ENCODE data around the gene DPM3. TPM values are rescaled to one million over a fixed set of nuclear protein-coding genes. Genes with fewer than 3 reads are reported as not detected.
"Not testable (repeated sequence)": the region's sequence is repeated elsewhere in the genome, so short reads cannot be mapped to it uniquely, and the experiment has no call there.

Gene DPM3
- total RNA-seq, 1 experiment from 2014 or later: 83.7 TPM

DNA sequence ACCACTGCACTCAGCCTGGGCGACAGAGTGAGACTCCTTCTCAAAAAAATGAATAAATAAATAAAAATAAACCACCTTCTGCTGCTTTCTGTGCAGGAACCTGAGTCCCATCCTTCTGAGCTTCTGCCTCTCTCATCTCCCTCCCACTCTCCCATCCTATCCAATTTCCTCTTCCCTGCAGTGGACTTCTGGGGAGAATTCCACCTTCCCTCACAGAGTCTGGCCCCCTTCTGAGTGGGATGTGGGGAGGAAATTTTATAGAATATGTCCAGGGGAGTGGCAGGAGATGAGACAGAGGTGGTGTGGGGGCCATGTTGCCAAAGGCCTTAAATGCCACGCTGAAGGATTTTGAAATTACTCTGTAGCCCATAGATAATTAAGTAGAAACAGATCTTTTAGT, 18.0 kb downstream of the DPM3 start:
- no peak for DNase-seq
- no TSS peak for BruUV-seq (replicated peaks)
- TF ChIP-seq, protein P1, sequence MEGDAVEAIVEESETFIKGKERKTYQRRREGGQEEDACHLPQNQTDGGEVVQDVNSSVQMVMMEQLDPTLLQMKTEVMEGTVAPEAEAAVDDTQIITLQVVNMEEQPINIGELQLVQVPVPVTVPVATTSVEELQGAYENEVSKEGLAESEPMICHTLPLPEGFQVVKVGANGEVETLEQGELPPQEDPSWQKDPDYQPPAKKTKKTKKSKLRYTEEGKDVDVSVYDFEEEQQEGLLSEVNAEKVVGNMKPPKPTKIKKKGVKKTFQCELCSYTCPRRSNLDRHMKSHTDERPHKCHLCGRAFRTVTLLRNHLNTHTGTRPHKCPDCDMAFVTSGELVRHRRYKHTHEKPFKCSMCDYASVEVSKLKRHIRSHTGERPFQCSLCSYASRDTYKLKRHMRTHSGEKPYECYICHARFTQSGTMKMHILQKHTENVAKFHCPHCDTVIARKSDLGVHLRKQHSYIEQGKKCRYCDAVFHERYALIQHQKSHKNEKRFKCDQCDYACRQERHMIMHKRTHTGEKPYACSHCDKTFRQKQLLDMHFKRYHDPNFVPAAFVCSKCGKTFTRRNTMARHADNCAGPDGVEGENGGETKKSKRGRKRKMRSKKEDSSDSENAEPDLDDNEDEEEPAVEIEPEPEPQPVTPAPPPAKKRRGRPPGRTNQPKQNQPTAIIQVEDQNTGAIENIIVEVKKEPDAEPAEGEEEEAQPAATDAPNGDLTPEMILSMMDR (conservative IDR thresholded peaks at IDR 0.05): no peak
- TF ChIP-seq EZH2 (IDR thresholded peaks at IDR 0.05; ENCODE audit: low read depth): no peak
- Histone ChIP-seq H3K4me1 (replicated peaks; ENCODE audit: insufficient read depth) (peaks cover 39% of the 10 kb centered on the region), H3K9me2 (ENCODE audit: insufficient read depth) (no peaks in the 10 kb centered on the region), H3F3A (ENCODE audit: insufficient read depth, low read depth) (peaks cover 38% of the 10 kb centered on the region), H3K4me2 (no peak overlapping the region), H3K9me3 (ENCODE audit: insufficient read depth, low read depth) (no peaks in the 10 kb centered on the region), H3K27me3 (ENCODE audit: insufficient read depth, low read depth) (no peaks in the 10 kb centered on the region), H3K4me3 (no peak overlapping the region), H2AFZ (no peak overlapping the region), H3K27ac (no peak overlapping the region), H4K20me1 (ENCODE audit: insufficient read depth) (no peaks in the 10 kb centered on the region), H3K36me3 (ENCODE audit: low read depth) (no peaks in the 10 kb centered on the region), H3K79me2 (ENCODE audit: low read depth) (no peaks in the 10 kb centered on the region)
- intact Hi-C loops (cut with micrococcal nuclease; ENCODE audit: unreplicated experiment): no loop called here
- POLR2A ChIA-PET (ENCODE audit: unreplicated experiment): no interaction called here
- CTCF ChIA-PET: interaction anchor here (0.6 kb wide), 1 partner anchor 10 kb away, joined by 5 read pairs; no protein-coding TSS in a partner anchor

DNA sequence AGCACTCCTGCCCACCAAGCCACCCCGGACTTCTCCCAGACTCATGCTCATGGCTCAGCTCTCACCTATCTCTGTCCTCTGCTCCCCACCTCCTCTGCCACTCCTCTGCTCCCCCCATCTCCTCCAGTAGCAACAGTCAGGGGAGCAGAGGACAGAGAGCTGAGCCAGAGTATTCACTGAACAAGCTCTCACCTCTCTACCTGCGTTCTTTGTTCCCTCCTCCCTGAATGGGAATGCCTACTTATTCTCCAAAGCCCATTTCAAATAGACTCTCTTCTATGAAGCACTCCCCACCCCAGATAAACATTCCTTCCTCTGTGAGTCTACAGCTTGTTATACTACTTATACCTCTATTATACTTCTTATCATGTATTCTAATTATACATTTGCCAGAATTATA, 19.1 kb downstream of the DPM3 start:
- peaks cover 33% of the 10 kb centered on the region for H3F3A ChIP-seq (ENCODE audit: insufficient read depth, low read depth)
- no TSS peak for BruUV-seq (replicated peaks)
- no peak overlapping the region for H2AFZ ChIP-seq
- H3K27ac ChIP-seq: no peak overlapping the region
- POLR2A ChIA-PET (ENCODE audit: unreplicated experiment): no interaction called here
- H3K9me3 ChIP-seq (ENCODE audit: insufficient read depth, low read depth): no peaks in the 10 kb centered on the region
- DNase-seq: no peak
- TF ChIP-seq EZH2 (IDR thresholded peaks at IDR 0.05; ENCODE audit: low read depth): no peak
- TF ChIP-seq, protein P1 (conservative IDR thresholded peaks at IDR 0.05): no peak
- H3K9me2 ChIP-seq (ENCODE audit: insufficient read depth): no peaks in the 10 kb centered on the region
- H3K79me2 ChIP-seq (ENCODE audit: low read depth): no peaks in the 10 kb centered on the region
- CTCF ChIA-PET: interaction anchor here (0.5 kb wide), 1 partner anchor 46 kb away, joined by 3 read pairs; no protein-coding TSS in a partner anchor
- peaks cover 31% of the 10 kb centered on the region for H3K4me1 ChIP-seq (replicated peaks; ENCODE audit: insufficient read depth)
- no peak overlapping the region for H3K4me2 ChIP-seq
- no peaks in the 10 kb centered on the region for H3K36me3 ChIP-seq (ENCODE audit: low read depth)
- H3K4me3 ChIP-seq: no peak overlapping the region
- H3K27me3 ChIP-seq (ENCODE audit: insufficient read depth, low read depth): no peaks in the 10 kb centered on the region
- intact Hi-C loops (cut with micrococcal nuclease; ENCODE audit: unreplicated experiment): no loop called here
- no peaks in the 10 kb centered on the region for H4K20me1 ChIP-seq (ENCODE audit: insufficient read depth)

DNA sequence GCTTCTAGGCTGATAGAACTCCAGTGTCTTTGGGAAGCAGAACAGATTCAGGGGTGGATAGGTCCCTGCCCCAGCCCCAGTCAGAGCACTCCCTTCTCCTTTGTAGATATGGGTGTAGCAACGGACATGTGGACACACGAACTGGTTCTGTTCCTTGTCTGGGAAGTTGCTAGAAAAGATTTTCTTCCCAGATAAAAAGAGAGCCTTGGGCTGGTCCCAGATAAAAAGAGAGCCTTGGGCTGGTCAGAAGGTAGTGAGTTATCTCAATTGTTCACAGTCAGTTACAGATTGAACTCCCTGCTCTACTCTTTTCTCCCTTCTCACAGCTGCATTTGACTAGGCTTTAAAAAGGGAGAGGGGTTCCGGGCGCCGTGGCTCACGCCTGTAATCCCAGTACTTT, 20.1 kb downstream of the DPM3 start:
- no peaks in the 10 kb centered on the region for H4K20me1 ChIP-seq (ENCODE audit: insufficient read depth)
- BruUV-seq (replicated peaks): no TSS peak
- H3F3A ChIP-seq (ENCODE audit: insufficient read depth, low read depth): peaks cover 25% of the 10 kb centered on the region
- no peaks in the 10 kb centered on the region for H3K79me2 ChIP-seq (ENCODE audit: low read depth)
- H3K9me2 ChIP-seq (ENCODE audit: insufficient read depth): no peaks in the 10 kb centered on the region
- ChIA-PET CTCF (no interaction called here), POLR2A (ENCODE audit: unreplicated experiment) (no interaction called here)
- no peak overlapping the region for H3K27ac ChIP-seq
- H3K4me2 ChIP-seq: no peak overlapping the region
- H3K27me3 ChIP-seq (ENCODE audit: insufficient read depth, low read depth): no peaks in the 10 kb centered on the region
- TF ChIP-seq EZH2 (IDR thresholded peaks at IDR 0.05; ENCODE audit: low read depth): no peak
- TF ChIP-seq, protein P1 (conservative IDR thresholded peaks at IDR 0.05): no peak
- no peaks in the 10 kb centered on the region for H3K36me3 ChIP-seq (ENCODE audit: low read depth)
- no peak overlapping the region for H3K4me3 ChIP-seq
- no peaks in the 10 kb centered on the region for H3K9me3 ChIP-seq (ENCODE audit: insufficient read depth, low read depth)
- H3K4me1 ChIP-seq (replicated peaks; ENCODE audit: insufficient read depth): peaks cover 21% of the 10 kb centered on the region
- DNase-seq: no peak
- H2AFZ ChIP-seq: no peak overlapping the region
- intact Hi-C loops (cut with micrococcal nuclease; ENCODE audit: unreplicated experiment): no loop called here

DNA sequence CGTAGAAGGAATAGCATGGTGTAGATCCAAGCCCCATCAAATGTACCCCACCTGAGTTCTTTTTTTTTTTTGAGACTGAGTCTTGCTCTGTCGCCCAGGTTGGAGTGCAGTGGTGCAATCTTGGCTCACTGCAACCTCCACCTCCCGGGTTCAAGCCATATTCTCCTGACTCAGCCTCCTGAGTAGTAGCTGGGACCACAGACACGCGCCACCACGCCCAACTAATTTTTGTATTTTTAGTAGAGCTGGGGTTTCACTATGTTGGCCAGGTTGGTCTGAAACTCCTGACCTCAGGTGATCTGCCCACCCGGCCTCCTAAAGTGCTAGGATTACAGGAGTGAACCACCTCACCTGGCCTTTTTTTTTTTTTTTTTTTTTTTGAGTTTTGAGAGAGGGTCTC, 22.2 kb downstream of the DPM3 start:
- H3K9me3 ChIP-seq (ENCODE audit: insufficient read depth, low read depth); H3K4me3 ChIP-seq; H3K9me2 ChIP-seq (ENCODE audit: insufficient read depth); H3K27me3 ChIP-seq (ENCODE audit: insufficient read depth, low read depth); DNase-seq; H3K79me2 ChIP-seq (ENCODE audit: low read depth); H3K4me1 ChIP-seq (replicated peaks; ENCODE audit: insufficient read depth); H3K27ac ChIP-seq; intact Hi-C loops (cut with micrococcal nuclease; ENCODE audit: unreplicated experiment); H3K36me3 ChIP-seq (ENCODE audit: low read depth); CTCF ChIA-PET; BruUV-seq (replicated peaks); H4K20me1 ChIP-seq (ENCODE audit: insufficient read depth); H2AFZ ChIP-seq; H3F3A ChIP-seq (ENCODE audit: insufficient read depth, low read depth): not testable (repeated sequence)
- POLR2A ChIA-PET (ENCODE audit: unreplicated experiment): interaction anchor here (0.6 kb wide), 1 partner anchor 76 kb away, joined by 3 read pairs; no protein-coding TSS in a partner anchor
- 0 out of 2 replicates have a peak overlapping the region, but pooled peaks have one; percentile 19 for H3K4me2 ChIP-seq
